IMR-90 (cell line): Measurements from ENCODE around the gene KLHL3. TPM values are rescaled to one million over a fixed set of nuclear protein-coding genes. Genes with fewer than 3 reads are reported as not detected.

Experiments
- ATAC-seq: fragments of 200-7000 bp; cut with Tn5 transposase; 2 replicates; pipeline ENCODE4 v1.9.1; 2020; ENCODE audit warnings: low read depth, mild to moderate bottlenecking, moderate library complexity
- BruUV-seq: library from RNA; stranded (reverse); fragments of 400-500 nt; replicated peaks from 2 replicates; lab custom pipeline; 2021; lab: Mats Ljungman, UMichigan
- CTCF ChIA-PET: fragments of 300-600 bp; formaldehyde crosslinking; extraction: SDS; loops from one replicate; lab custom pipeline; 2021; ENCODE audit warnings: antibody characterized with exemption; lab: Yijun Ruan, JAX
- POLR2A ChIA-PET: fragments of 300-600 bp; sonication (Branson Sonifier 250); formaldehyde crosslinking; loops from one replicate; lab custom pipeline; 2022; ENCODE audit warnings: antibody characterized with exemption; ENCODE audit not compliant: unreplicated experiment; lab: Charles Lee
- DNase-seq: peaks from one replicate; pipeline ENCODE4 v3.0.0; 2013
- H2AFZ ChIP-seq: replicated peaks from 2 replicates; pipeline ENCODE3; 2013; ENCODE audit warnings: low read length, mild to moderate bottlenecking; ENCODE audit not compliant: poor library complexity
- H2AK5ac ChIP-seq: 2 replicates; pipeline ENCODE4 v1.6.1; 2013; ENCODE audit warnings: low read depth, low read length, inconsistent platforms
- H2AK9ac ChIP-seq: replicated peaks from 2 replicates; pipeline ENCODE3; 2013; ENCODE audit warnings: mild to moderate bottlenecking, low read depth, low read length, moderate library complexity; ENCODE audit not compliant: poor library complexity
- H2BK120ac ChIP-seq: 2 replicates; pipeline ENCODE4 v1.6.1; 2013; ENCODE audit warnings: low read depth, low read length, inconsistent platforms
- H2BK15ac ChIP-seq: 3 replicates; pipeline ENCODE4 v1.6.1; 2013; ENCODE audit warnings: low read depth, low read length, inconsistent platforms
- H2BK20ac ChIP-seq: 2 replicates; pipeline ENCODE4 v1.6.1; 2013; ENCODE audit warnings: low read depth, mild to moderate bottlenecking, inconsistent platforms, low read length, moderate library complexity
- H2BK5ac ChIP-seq: 2 replicates; pipeline ENCODE4 v1.6.1; 2013; ENCODE audit warnings: mild to moderate bottlenecking, low read depth, low read length, inconsistent platforms; ENCODE audit not compliant: poor library complexity, severe bottlenecking
- H3K14ac ChIP-seq: replicated peaks from 2 replicates; pipeline ENCODE4 v1.6.1; 2013; ENCODE audit warnings: low read depth, low read length, inconsistent platforms
- H3K18ac ChIP-seq: 2 replicates; pipeline ENCODE4 v1.6.1; 2013; ENCODE audit warnings: low read depth, low read length, control low read depth
- H3K23ac ChIP-seq: 2 replicates; pipeline ENCODE4 v1.6.1; 2013; ENCODE audit warnings: low read depth, low read length, inconsistent platforms
- H3K27ac ChIP-seq: 2 replicates; pipeline ENCODE4 v1.5.1; 2013; ENCODE audit warnings: mild to moderate bottlenecking, control low read depth, low read length; ENCODE audit not compliant: insufficient read depth
- H3K27me3 ChIP-seq: 2 replicates; pipeline ENCODE4 v1.6.1; 2013; ENCODE audit warnings: low read length; ENCODE audit not compliant: control insufficient read depth, insufficient read depth
- H3K36me3 ChIP-seq: 2 replicates; pipeline ENCODE4 v1.6.1; 2013; ENCODE audit warnings: low read length, mixed read lengths; ENCODE audit not compliant: control insufficient read depth, insufficient read depth
- H3K4ac ChIP-seq: 2 replicates; pipeline ENCODE4 v1.6.1; 2013; ENCODE audit warnings: low read depth, low read length, inconsistent platforms
- H3K4me1 ChIP-seq: 2 replicates; pipeline ENCODE4 v1.6.1; 2013; ENCODE audit warnings: low read length, mixed read lengths; ENCODE audit not compliant: control insufficient read depth, insufficient read depth
- H3K4me2 ChIP-seq: 2 replicates; pipeline ENCODE4 v1.6.1; 2013; ENCODE audit warnings: low read depth, mild to moderate bottlenecking, control low read depth, low read length, moderate library complexity
- H3K4me3 ChIP-seq: 2 replicates; pipeline ENCODE4 v1.5.1; 2013; ENCODE audit warnings: low read depth, mild to moderate bottlenecking, control low read depth, low read length, moderate library complexity; ENCODE audit not compliant: insufficient read depth
- H3K56ac ChIP-seq: 2 replicates; pipeline ENCODE4 v1.6.1; 2013; ENCODE audit warnings: low read length, inconsistent platforms; ENCODE audit not compliant: insufficient read depth; ENCODE audit errors: extremely low read depth
- H3K79me1 ChIP-seq, 2 experiments: 2 replicates each; pipeline ENCODE4 v1.6.1; 2013; ENCODE audit warnings: low read length in 2 of 2, inconsistent platforms in 1 of 2, low read depth in 1 of 2
- H3K9ac ChIP-seq: 2 replicates; pipeline ENCODE4 v1.6.1; 2013; ENCODE audit warnings: low read depth, low read length, control low read depth
- H3K9me1 ChIP-seq: 2 replicates; pipeline ENCODE4 v1.6.1; 2013; ENCODE audit warnings: low read length, inconsistent platforms; ENCODE audit not compliant: insufficient read depth
- H3K9me3 ChIP-seq: 2 replicates; pipeline ENCODE4 v1.6.1; 2013; ENCODE audit warnings: low read length; ENCODE audit not compliant: control insufficient read depth, insufficient read depth
- H4K20me1 ChIP-seq: 2 replicates; pipeline ENCODE4 v1.6.1; 2013; ENCODE audit warnings: low read length, inconsistent platforms; ENCODE audit not compliant: insufficient read depth
- H4K5ac ChIP-seq: 2 replicates; pipeline ENCODE4 v1.6.1; 2013; ENCODE audit warnings: mild to moderate bottlenecking, low read depth, low read length, control low read depth
- H4K8ac ChIP-seq, 2 experiments: 2 replicates each; pipeline ENCODE4 v1.6.1; 2013; ENCODE audit warnings: low read depth in 2 of 2, low read length in 2 of 2, control low read depth in 1 of 2, inconsistent platforms in 1 of 2
- H4K91ac ChIP-seq: 2 replicates; pipeline ENCODE4 v1.6.1; 2013; ENCODE audit warnings: low read depth, low read length, inconsistent platforms; ENCODE audit not compliant: insufficient read depth
- MXI1 ChIP-seq: IDR thresholded peaks from 2 replicates; pipeline ENCODE4 v1.6.1; 2012; ENCODE audit warnings: low read depth, mild to moderate bottlenecking, low read length, moderate library complexity, borderline replicate concordance
- SMC3 ChIP-seq: fragments of 150-350 bp; IDR thresholded peaks from 2 replicates; pipeline ENCODE4 v1.6.1; 2016; ENCODE audit warnings: low read depth, mild to moderate bottlenecking, antibody characterized with exemption, low read length, moderate library complexity
- WGBS, 2 experiments: methylation state at CpG; one replicate each; pipeline versions ENCODE4 v1.1.5 to v1.1.7; 2013; ENCODE audit warnings: missing lambda C conversion rate in 2 of 2; ENCODE audit not compliant: insufficient read length in 1 of 2; ENCODE audit errors: extremely low coverage in 2 of 2; 5-methylcytosine and 5-hydroxymethylcytosine counted together
- dilution Hi-C: fragments of 300-500 bp; cut with HindIII; formaldehyde crosslinking; loops from one replicate; pipeline ENCODE4 v1.14.3; 2018; ENCODE audit warnings: low sequenced_read_pairs; ENCODE audit not compliant: unreplicated experiment
- in situ Hi-C: fragments of 300-500 bp; cut with MboI; formaldehyde crosslinking; loops from 3 replicates; pipeline ENCODE4 v1.14.3; 2019; ENCODE audit warnings: low sequenced_read_pairs, inconsistent platforms, mixed read lengths
- intact Hi-C: fragments of 100-400 bp; cut with micrococcal nuclease; formaldehyde crosslinking; loops from 2 replicates; pipeline ENCODE4 v1.10.0; 2022
- polyA plus RNA-seq, 3 experiments: library from polyadenylated mRNA; depleted of rRNA; stranded (reverse); fragments of >200 nt; gene quantifications; 2 replicates each; pipeline ENCODE4 v1.2.3, GENCODE V29; 2012; ENCODE audit warnings: low replicate concordance in 1 of 3
- total RNA-seq: library from RNA; depleted of rRNA; stranded (reverse); fragments of >200 nt; gene quantifications from 2 replicates; pipeline ENCODE4 v1.2.3, GENCODE V29; 2012

Gene KLHL3
- total and polyA plus RNA-seq, 2 of the 4 experiments (the other 2 are of a cell fraction): 2.3 to 4.1 TPM

DNA sequence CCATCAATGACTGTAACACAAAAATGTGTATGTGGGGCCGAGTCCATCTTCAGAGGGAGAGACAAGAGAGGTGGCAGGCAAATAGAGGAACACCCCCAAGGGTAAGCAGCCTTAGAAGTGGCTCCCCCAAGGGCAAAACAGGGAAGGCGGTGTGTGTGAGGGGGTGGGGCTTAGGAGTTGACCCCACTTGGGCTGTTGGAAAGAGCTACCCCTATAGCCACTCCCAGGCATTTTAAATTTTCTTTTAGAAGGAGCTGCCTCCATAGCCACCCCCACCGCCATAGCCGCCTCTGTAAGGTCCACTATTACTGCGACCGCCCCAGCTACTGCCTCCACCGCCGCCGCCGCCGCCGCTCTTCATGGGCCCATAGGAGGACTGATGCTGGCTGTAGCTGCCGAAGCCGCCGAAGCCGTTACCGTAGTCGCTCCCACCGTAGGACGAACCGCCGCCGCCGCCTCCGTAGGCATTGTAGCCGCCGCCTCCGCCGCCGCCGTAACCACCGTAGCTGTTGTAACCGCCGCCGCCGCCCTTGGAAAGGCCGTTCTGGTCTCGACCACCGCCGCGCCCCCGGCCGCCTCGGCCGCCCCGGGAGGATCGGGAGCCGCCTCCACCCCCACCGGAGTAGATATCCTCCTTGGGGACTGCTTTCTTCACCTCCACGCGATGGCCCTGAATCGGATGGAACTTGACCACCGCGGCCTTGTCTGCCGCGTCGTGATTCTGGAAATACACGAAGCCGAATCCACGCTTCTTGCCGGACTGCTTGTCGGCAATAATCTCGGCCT lies 17.2 kb upstream of the KLHL3 start:
- peaks cover 44% of the 10 kb centered on the region for H4K20me1 ChIP-seq

More for the DNA sequence above, 17.2 kb upstream of the KLHL3 start:
- Histone ChIP-seq H4K91ac (peak overlapping the region; percentile 78; the same call in 1 of the 2 replicates), H3K27me3 (no peaks in the 10 kb centered on the region), H2BK120ac (no peak overlapping the region), H3K27ac (peak overlapping the region; percentile 92), H2AK5ac (peak overlapping the region; percentile 68), H3K9ac (peak overlapping the region; percentile 98), H3K23ac (peak overlapping the region; percentile 88), H2BK15ac (no peak overlapping the region), H3K56ac (peak overlapping the region; percentile 60), H2BK5ac (peak overlapping the region; percentile 77), H3K14ac (peak overlapping the region; percentile 83), H3K4me3 (peak overlapping the region; percentile 61), H2AFZ (peak overlapping the region; percentile 95), H2AK9ac (peak overlapping the region; percentile 94), H3K79me1 (peaks cover 10% of the 10 kb centered on the region in 2 experiments), H3K4me2 (peak overlapping the region; percentile 94), H3K4ac (peak overlapping the region; percentile 81), H3K4me1 (no peaks in the 10 kb centered on the region; the same call in 1 of the 2 replicates), H4K5ac (peak overlapping the region; percentile 39), H3K9me1 (no peaks in the 10 kb centered on the region), H4K8ac (peak overlapping the region; percentile 66 to 91; a peak in 3 of 4 replicates), H3K36me3 (no peaks in the 10 kb centered on the region; the same call in 1 of the 2 replicates), H2BK20ac (no peak overlapping the region), H3K9me3 (no peaks in the 10 kb centered on the region), H3K18ac (peak overlapping the region; percentile 29)
- DNase-seq (no peak), ATAC-seq (no peak)
- WGBS, 2 experiments: 0% methylated on average over 39 of the region's 63 CpGs; no CpG with 5 or more reads in 1 of the 2 experiments
- in situ Hi-C loops (loop anchor here (10.0 kb wide), 1 partner anchor 282 kb away; the partner anchor contains the start of gene FAM13B), intact Hi-C loops (no loop called here), dilution Hi-C loops (no loop called here)
- ChIA-PET CTCF (no interaction called here), POLR2A (no interaction called here)
- no peak for TF ChIP-seq SMC3
- 0 out of 2 replicates have a peak, but pooled peaks have one; percentile 10 for TF ChIP-seq MXI1
- no TSS peak for BruUV-seq
